CD4-positive, alpha-beta T cell (primary cell): Measurements from ENCODE around the gene SPTBN4. TPM values are rescaled to one million over a fixed set of nuclear protein-coding genes. Genes with fewer than 3 reads are reported as not detected.

Experiments used
- ATAC-seq: fragments of 200-7000 bp; cut with Tn5 transposase; one replicate; pipeline ENCODE4 v1.10.0; 2022; ENCODE audit warnings: mild to moderate bottlenecking; ENCODE audit not compliant: poor library complexity
- CTCF ChIA-PET: fragments of 350-600 bp; sonication (Branson Sonifier 250); formaldehyde crosslinking; loops from one replicate; lab custom pipeline; 2021; ENCODE audit warnings: antibody characterized with exemption, inconsistent platforms; lab: Charles Lee
- POLR2A ChIA-PET: fragments of 350-600 bp; sonication (Branson Sonifier 250); formaldehyde crosslinking; loops from one replicate; lab custom pipeline; 2021; ENCODE audit warnings: antibody characterized with exemption, inconsistent platforms; lab: Charles Lee
- DNase-seq, 14 experiments: peaks; one replicate each; pipeline ENCODE4 v3.0.0-alpha.2; 2013 to 2020; ENCODE audit warnings: mixed read lengths in 2 of 14
- H3K27ac ChIP-seq, 2 donors: one replicate each; pipeline versions ENCODE4 v1.5.1 to v1.7.0; 2013; ENCODE audit warnings: low read length in 2 of 2, low read depth in 1 of 2, mild to moderate bottlenecking in 1 of 2
- H3K27me3 ChIP-seq, 2 experiments: 1 replicate in 1 of 2; 2 replicates in 1 of 2; pipeline versions ENCODE4 v1.6.1 to v1.7.0; 2013; ENCODE audit warnings: low read length in 2 of 2, control low read depth in 1 of 2, mild to moderate bottlenecking in 1 of 2, moderate library complexity in 1 of 2; ENCODE audit not compliant: insufficient read depth in 2 of 2, control insufficient read depth in 1 of 2
- H3K36me3 ChIP-seq: one replicate; pipeline ENCODE4 v1.6.1; 2013; ENCODE audit warnings: low read length, control low read depth; ENCODE audit not compliant: insufficient read depth
- H3K4me1 ChIP-seq: one replicate; pipeline ENCODE4 v1.6.1; 2013; ENCODE audit warnings: low read length, control low read depth; ENCODE audit not compliant: insufficient read depth
- H3K4me3 ChIP-seq: one replicate; pipeline ENCODE4 v1.5.1; 2013; ENCODE audit warnings: mild to moderate bottlenecking, low read length, moderate library complexity
- H3K9me3 ChIP-seq, 2 experiments: 1 replicate in 1 of 2; 2 replicates in 1 of 2; pipeline versions ENCODE4 v1.6.1 to v1.7.0; 2013; ENCODE audit warnings: low read length in 2 of 2, mild to moderate bottlenecking in 2 of 2, control low read depth in 1 of 2, moderate library complexity in 1 of 2; ENCODE audit not compliant: control insufficient read depth in 1 of 2, insufficient read depth in 1 of 2
- H3K27ac Mint-ChIP-seq: one replicate; pipeline ENCODE4 v1.8.0; 2020; ENCODE audit warnings: mixed read lengths
- H3K27me3 Mint-ChIP-seq: one replicate; pipeline ENCODE4 v1.8.0; 2021; ENCODE audit warnings: mixed read lengths
- H3K36me3 Mint-ChIP-seq: one replicate; pipeline ENCODE4 v1.8.0; 2021; ENCODE audit warnings: low read depth, mixed read lengths
- H3K4me1 Mint-ChIP-seq: one replicate; pipeline ENCODE4 v1.8.0; 2021; ENCODE audit warnings: low read depth, mixed read lengths
- H3K4me3 Mint-ChIP-seq: one replicate; pipeline ENCODE4 v1.8.0; 2020; ENCODE audit warnings: mild to moderate bottlenecking, mixed read lengths
- H3K9me3 Mint-ChIP-seq: one replicate; pipeline ENCODE4 v1.8.0; 2020; ENCODE audit warnings: mixed read lengths
- intact Hi-C, 2 experiments: fragments of 100-400 bp; cut with DNase I in 1 of 2; cut with micrococcal nuclease in 1 of 2; formaldehyde crosslinking; loops; one replicate each; pipeline versions ENCODE4 v1.15.1 to v1.9.0; 2023 to 2025; cut with DNase I, micrococcal nuclease
- total RNA-seq, 174 experiments: library from RNA in 2 of 174; stranded (reverse) in 2 of 174; gene quantifications; one replicate each; pipeline ENCODE4 v1.2.3 and lab custom pipeline; 2021 to 2026
- TF ChIP-seq, protein P1 (sequence below): fragments of 200-600 bp; IDR thresholded peaks from one replicate; pipeline ENCODE4 v1.8.0; 2022; ENCODE audit warnings: antibody characterized with exemption, mild to moderate bottlenecking

The SPTBN4 gene
- total RNA-seq, 2 experiments from 2014 or later = 0.59 to 0.88 TPM

DNA sequence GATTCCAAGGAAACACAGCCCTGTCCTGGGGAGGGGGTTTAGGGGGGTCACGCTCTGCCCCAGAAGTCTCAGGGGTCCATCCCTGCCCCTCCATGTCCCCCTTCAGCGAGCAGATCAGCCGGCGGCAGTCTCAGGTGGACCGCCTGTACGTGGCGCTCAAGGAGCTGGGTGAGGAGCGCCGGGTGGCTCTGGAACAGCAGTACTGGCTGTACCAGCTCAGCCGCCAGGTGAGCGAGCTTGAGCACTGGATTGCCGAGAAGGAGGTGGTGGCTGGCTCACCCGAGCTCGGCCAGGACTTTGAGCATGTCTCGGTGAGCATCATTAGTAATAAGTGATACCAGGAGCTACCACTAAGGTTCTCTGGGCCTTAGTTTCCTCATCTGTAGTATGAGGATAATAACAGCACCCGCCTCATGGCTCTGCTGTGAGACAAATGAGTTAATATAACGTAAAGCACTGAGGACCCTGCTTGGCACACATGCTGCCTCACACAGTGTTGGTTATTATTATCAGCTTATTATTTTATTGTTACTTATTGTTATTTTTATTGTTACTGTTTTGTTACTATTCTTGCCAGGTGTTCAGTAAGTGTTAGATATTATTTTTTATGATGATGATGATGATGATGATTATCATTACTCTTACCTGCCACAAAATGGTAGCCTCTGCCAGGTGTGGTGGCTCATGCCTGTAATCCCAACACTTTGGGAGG, 89.3 kb downstream of the SPTBN4 start:
- CTCF ChIA-PET = no interaction called here
- Histone ChIP-seq H3K9me3 (peaks cover 0 to 9% of the 10 kb centered on the region in 2 experiments), H3K4me3 (no peak overlapping the region), H3K27me3 (peaks cover 24 to 43% of the 10 kb centered on the region in 2 experiments), H3K27ac (no peak overlapping the region), H3K36me3 (no peaks in the 10 kb centered on the region), H3K4me1 (no peaks in the 10 kb centered on the region)
- DNase-seq (no peak), ATAC-seq (no peak)
- intact Hi-C loops = no loop called here
- Mint-ChIP-seq H3K27me3 (peaks cover 55% of the 10 kb centered on the region), H3K9me3 (no peaks in the 10 kb centered on the region), H3K36me3 (no peaks in the 10 kb centered on the region), H3K4me3 (no peak overlapping the region), H3K4me1 (no peaks in the 10 kb centered on the region), H3K27ac (no peak overlapping the region)
- POLR2A ChIA-PET = no interaction called here
- TF ChIP-seq, protein P1, sequence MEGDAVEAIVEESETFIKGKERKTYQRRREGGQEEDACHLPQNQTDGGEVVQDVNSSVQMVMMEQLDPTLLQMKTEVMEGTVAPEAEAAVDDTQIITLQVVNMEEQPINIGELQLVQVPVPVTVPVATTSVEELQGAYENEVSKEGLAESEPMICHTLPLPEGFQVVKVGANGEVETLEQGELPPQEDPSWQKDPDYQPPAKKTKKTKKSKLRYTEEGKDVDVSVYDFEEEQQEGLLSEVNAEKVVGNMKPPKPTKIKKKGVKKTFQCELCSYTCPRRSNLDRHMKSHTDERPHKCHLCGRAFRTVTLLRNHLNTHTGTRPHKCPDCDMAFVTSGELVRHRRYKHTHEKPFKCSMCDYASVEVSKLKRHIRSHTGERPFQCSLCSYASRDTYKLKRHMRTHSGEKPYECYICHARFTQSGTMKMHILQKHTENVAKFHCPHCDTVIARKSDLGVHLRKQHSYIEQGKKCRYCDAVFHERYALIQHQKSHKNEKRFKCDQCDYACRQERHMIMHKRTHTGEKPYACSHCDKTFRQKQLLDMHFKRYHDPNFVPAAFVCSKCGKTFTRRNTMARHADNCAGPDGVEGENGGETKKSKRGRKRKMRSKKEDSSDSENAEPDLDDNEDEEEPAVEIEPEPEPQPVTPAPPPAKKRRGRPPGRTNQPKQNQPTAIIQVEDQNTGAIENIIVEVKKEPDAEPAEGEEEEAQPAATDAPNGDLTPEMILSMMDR = no peak

DNA sequence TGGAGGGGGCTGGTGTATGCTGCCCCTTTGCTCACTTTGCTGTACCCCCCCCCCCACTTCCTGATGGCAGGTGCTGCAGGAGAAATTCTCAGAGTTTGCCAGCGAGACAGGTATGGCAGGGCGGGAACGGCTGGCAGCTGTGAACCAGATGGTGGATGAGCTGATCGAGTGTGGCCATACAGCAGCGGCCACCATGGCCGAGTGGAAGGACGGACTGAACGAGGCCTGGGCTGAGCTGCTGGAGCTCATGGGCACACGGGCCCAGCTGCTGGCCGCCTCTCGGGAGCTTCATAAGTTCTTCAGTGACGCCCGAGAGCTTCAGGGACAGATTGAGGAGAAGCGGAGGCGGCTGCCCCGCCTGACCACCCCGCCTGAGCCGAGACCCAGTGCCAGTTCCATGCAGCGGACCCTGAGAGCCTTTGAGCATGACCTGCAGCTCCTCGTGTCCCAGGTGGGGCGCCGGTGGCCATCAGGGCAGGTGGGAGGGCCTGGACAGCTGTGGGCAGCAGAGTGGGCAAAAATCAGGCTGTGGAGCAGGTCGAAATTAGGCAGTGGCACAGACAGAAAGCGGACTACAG, 90.2 kb downstream of the SPTBN4 start:
- no peaks in the 10 kb centered on the region for H3K36me3 ChIP-seq
- TF ChIP-seq, protein P1 = no peak
- H3K4me3 Mint-ChIP-seq = no peak overlapping the region
- H3K4me1 ChIP-seq = no peaks in the 10 kb centered on the region
- peaks cover 0 to 9% of the 10 kb centered on the region in 2 experiments for H3K9me3 ChIP-seq
- no peaks in the 10 kb centered on the region for H3K9me3 Mint-ChIP-seq
- no peak for DNase-seq
- no peak overlapping the region for H3K27ac Mint-ChIP-seq
- H3K4me3 ChIP-seq = no peak overlapping the region
- H3K27me3 ChIP-seq = peaks cover 27 to 45% of the 10 kb centered on the region in 2 experiments
- no peak for ATAC-seq
- ChIA-PET POLR2A (no interaction called here), CTCF (no interaction called here)
- H3K27me3 Mint-ChIP-seq = peaks cover 55% of the 10 kb centered on the region
- H3K36me3 Mint-ChIP-seq = no peaks in the 10 kb centered on the region
- no peak overlapping the region for H3K27ac ChIP-seq
- intact Hi-C loops = no loop called here
- H3K4me1 Mint-ChIP-seq = no peaks in the 10 kb centered on the region

DNA sequence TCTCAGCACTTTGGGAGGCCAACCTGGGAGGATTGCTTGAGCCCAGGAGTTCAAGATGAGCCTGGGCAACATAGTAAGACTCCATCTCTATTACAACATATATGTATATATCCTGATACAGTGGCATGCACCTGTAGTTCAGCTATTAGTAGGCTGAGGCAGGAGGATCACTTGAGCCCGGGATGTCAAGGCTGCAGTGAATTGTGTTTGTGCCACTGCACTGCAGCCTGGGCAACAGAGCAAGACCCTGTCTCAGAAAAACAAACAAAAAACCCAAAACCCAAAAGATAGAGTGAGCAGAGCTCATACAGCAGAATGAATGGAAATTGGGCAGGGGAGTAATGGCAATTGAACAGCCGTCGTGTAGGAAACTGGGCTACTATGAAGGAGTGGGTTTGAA, 92.6 kb downstream of the SPTBN4 start:
- no peak for DNase-seq
- no peak overlapping the region for H3K27ac ChIP-seq
- no peak overlapping the region for H3K4me3 Mint-ChIP-seq
- ChIA-PET CTCF (no interaction called here), POLR2A (no interaction called here)
- H3K36me3 Mint-ChIP-seq = no peaks in the 10 kb centered on the region
- no peaks in the 10 kb centered on the region for H3K4me1 ChIP-seq
- H3K27me3 ChIP-seq = peaks cover 18 to 32% of the 10 kb centered on the region in 2 experiments
- intact Hi-C loops = no loop called here
- H3K27ac Mint-ChIP-seq = no peak overlapping the region
- H3K4me1 Mint-ChIP-seq = no peaks in the 10 kb centered on the region
- ATAC-seq = no peak
- no peaks in the 10 kb centered on the region for H3K9me3 Mint-ChIP-seq
- TF ChIP-seq, protein P1 = no peak
- H3K27me3 Mint-ChIP-seq = peaks cover 46% of the 10 kb centered on the region
- H3K36me3 ChIP-seq = no peaks in the 10 kb centered on the region
- H3K9me3 ChIP-seq = peaks cover 0 to 8% of the 10 kb centered on the region in 2 experiments
- no peak overlapping the region for H3K4me3 ChIP-seq
